Caco-2 (cell line): ENCODE measurements around the gene GFPT1. TPM values are rescaled to one million over a fixed set of nuclear protein-coding genes. Genes with fewer than 3 reads are reported as not detected.

Experiments used
- BruUV-seq: library from RNA; stranded (reverse); fragments of 400-500 nt; replicated peaks from 2 replicates; lab custom pipeline; 2021; lab: Mats Ljungman, UMichigan
- CTCF ChIA-PET: fragments of 300-600 bp; sonication (Branson Sonifier 250); formaldehyde crosslinking; loops from one replicate; lab custom pipeline; 2022; ENCODE audit warnings: antibody characterized with exemption; lab: Charles Lee
- POLR2A ChIA-PET: fragments of 300-600 bp; sonication (Branson Sonifier 250); formaldehyde crosslinking; loops from one replicate; lab custom pipeline; 2022; ENCODE audit warnings: antibody characterized with exemption; lab: Charles Lee
- DNase-seq, 2 experiments: peaks; one replicate each; pipeline versions ENCODE4 v3.0.0 to v3.0.0-alpha.2; 2020 to 2022
- H3K27me3 ChIP-seq: replicated peaks from 2 replicates; pipeline ENCODE4 v1.6.0; 2011; ENCODE audit warnings: low read length; ENCODE audit not compliant: control insufficient read depth, insufficient read depth
- H3K36me3 ChIP-seq: 2 replicates; pipeline ENCODE4 v1.5.1; 2011; ENCODE audit warnings: low read length; ENCODE audit not compliant: control insufficient read depth, insufficient read depth
- H3K4me1 ChIP-seq: fragments of 250-450 bp; sonication (Bioruptor Pico); 2 replicates; pipeline ENCODE4 v1.5.1; 2020; ENCODE audit warnings: mild to moderate bottlenecking
- H3K4me3 ChIP-seq: 2 replicates; pipeline ENCODE4 v1.5.1; 2011; ENCODE audit warnings: low read depth, mild to moderate bottlenecking, control low read depth, low read length
- H3K9me3 ChIP-seq: fragments of 250-450 bp; sonication (Bioruptor Pico); 2 replicates; pipeline ENCODE4 v1.5.1; 2020; ENCODE audit warnings: mild to moderate bottlenecking, moderate library complexity
- H3K27ac Mint-ChIP-seq: one replicate; pipeline ENCODE4 v1.8.0; 2022; ENCODE audit warnings: mixed read lengths; ENCODE audit not compliant: unreplicated experiment
- H3K27me3 Mint-ChIP-seq: one replicate; pipeline ENCODE4 v1.8.0; 2022; ENCODE audit warnings: mixed read lengths; ENCODE audit not compliant: insufficient read depth, unreplicated experiment
- H3K36me3 Mint-ChIP-seq: one replicate; pipeline ENCODE4 v1.8.0; 2022; ENCODE audit warnings: mild to moderate bottlenecking, mixed read lengths; ENCODE audit not compliant: insufficient read depth, unreplicated experiment
- H3K4me1 Mint-ChIP-seq: one replicate; pipeline ENCODE4 v1.8.0; 2022; ENCODE audit warnings: low read depth, mixed read lengths; ENCODE audit not compliant: unreplicated experiment
- H3K4me3 Mint-ChIP-seq: one replicate; pipeline ENCODE4 v1.8.0; 2022; ENCODE audit warnings: mild to moderate bottlenecking, moderate library complexity, mixed read lengths; ENCODE audit not compliant: unreplicated experiment
- H3K9me3 Mint-ChIP-seq: one replicate; pipeline ENCODE4 v1.8.0; 2022; ENCODE audit warnings: mixed read lengths; ENCODE audit not compliant: unreplicated experiment
- intact Hi-C: fragments of 100-400 bp; cut with micrococcal nuclease; formaldehyde crosslinking; loops from one replicate; pipeline ENCODE4 v1.10.0; 2022; ENCODE audit not compliant: unreplicated experiment
- total RNA-seq: library from RNA; stranded (reverse); gene quantifications from 2 replicates; pipeline ENCODE4 v1.2.3, GENCODE V29; 2022
- TF ChIP-seq, protein P1 (sequence below), 2 experiments: fragments of 200-600 bp in 1 of 2; IDR thresholded peaks; 1 replicate in 1 of 2; 2 replicates in 1 of 2; pipeline versions ENCODE4 v1.5.1 to v1.8.0; 2011 to 2022; ENCODE audit warnings: antibody characterized with exemption in 1 of 2, control low read depth in 1 of 2, inconsistent platforms in 1 of 2, low read depth in 1 of 2, low read length in 1 of 2, mild to moderate bottlenecking in 1 of 2, moderate library complexity in 1 of 2; ENCODE audit not compliant: insufficient read depth in 1 of 2, severe bottlenecking in 1 of 2, unreplicated experiment in 1 of 2

Gene GFPT1
- total RNA-seq, 1 experiment from 2014 or later = 129 TPM

- CTCF ChIA-PET = no interaction called here
- TF ChIP-seq, protein P1, sequence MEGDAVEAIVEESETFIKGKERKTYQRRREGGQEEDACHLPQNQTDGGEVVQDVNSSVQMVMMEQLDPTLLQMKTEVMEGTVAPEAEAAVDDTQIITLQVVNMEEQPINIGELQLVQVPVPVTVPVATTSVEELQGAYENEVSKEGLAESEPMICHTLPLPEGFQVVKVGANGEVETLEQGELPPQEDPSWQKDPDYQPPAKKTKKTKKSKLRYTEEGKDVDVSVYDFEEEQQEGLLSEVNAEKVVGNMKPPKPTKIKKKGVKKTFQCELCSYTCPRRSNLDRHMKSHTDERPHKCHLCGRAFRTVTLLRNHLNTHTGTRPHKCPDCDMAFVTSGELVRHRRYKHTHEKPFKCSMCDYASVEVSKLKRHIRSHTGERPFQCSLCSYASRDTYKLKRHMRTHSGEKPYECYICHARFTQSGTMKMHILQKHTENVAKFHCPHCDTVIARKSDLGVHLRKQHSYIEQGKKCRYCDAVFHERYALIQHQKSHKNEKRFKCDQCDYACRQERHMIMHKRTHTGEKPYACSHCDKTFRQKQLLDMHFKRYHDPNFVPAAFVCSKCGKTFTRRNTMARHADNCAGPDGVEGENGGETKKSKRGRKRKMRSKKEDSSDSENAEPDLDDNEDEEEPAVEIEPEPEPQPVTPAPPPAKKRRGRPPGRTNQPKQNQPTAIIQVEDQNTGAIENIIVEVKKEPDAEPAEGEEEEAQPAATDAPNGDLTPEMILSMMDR (IDR thresholded peaks at IDR 0.05; ENCODE audit: insufficient read depth in 1 of 2, low read depth in 1 of 2, low read length in 1 of 2, severe bottlenecking in 1 of 2, unreplicated experiment in 1 of 2) = no peak
- Histone ChIP-seq H3K4me3 (no peak overlapping the region), H3K4me1 (no peaks in the 10 kb centered on the region), H3K36me3 (no peaks in the 10 kb centered on the region), H3K9me3 (no peaks in the 10 kb centered on the region), H3K27me3 (no peaks in the 10 kb centered on the region)
- no peak for DNase-seq
- Mint-ChIP-seq H3K36me3 (peaks cover 5% of the 10 kb centered on the region), H3K9me3 (no peaks in the 10 kb centered on the region), H3K27ac (no peak overlapping the region), H3K4me3 (no peak overlapping the region), H3K27me3 (peaks cover 13% of the 10 kb centered on the region), H3K4me1 (no peaks in the 10 kb centered on the region)
- intact Hi-C loops = no loop called here
- no TSS peak for BruUV-seq
- POLR2A ChIA-PET = no interaction called here
Measured at GRCh38 chr2:69280796-69281412, 106.1 kb downstream of the GFPT1 start.

DNA sequence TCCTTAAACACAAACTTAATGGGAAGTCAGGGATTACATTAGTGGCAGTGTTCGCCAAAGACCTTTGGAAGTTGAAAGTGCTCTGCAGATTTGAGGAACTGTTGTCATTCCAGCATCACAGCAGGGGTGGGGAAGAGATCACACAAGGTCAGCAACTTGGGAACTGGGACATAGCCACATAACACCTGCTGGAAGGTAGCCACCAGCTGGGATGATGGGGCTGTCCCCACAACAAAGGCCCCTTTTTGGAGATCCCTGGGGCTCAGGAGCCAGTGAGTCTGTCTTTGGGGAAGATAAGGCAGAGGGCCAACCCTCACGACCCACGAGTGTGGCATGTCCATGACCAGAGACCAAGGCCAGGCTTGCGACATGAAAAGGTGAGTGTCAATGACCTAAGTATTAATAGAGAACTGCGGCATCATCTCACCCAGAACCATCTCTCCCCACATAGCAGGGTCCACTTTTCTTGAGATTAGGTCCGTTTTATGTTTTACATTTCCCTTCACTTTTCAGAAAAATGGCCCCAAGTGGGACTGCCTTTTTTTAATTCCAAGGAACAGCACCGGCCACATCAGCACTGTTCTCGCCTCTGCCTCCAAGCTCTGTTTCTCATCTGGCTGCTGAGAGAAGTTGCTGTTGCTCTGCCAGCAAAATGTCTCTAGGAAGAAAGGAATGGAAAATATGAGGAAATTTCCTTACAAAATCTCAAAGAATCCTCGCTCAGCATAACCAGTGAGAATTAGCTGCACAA is 106.9 kb downstream of the GFPT1 start:
- peaks cover 17% of the 10 kb centered on the region for H3K27me3 Mint-ChIP-seq

GRCh38 chr2:69279211-69279610 is 107.8 kb downstream of the GFPT1 start:
- Mint-ChIP-seq H3K36me3 (peaks cover 5% of the 10 kb centered on the region), H3K27ac (no peak overlapping the region), H3K27me3 (peaks cover 20% of the 10 kb centered on the region), H3K4me1 (no peaks in the 10 kb centered on the region), H3K9me3 (no peaks in the 10 kb centered on the region), H3K4me3 (no peak overlapping the region)
- intact Hi-C loops = no loop called here
- ChIA-PET CTCF (no interaction called here), POLR2A (no interaction called here)
- no peaks in the 10 kb centered on the region for H3K27me3 ChIP-seq
- H3K9me3 ChIP-seq = no peaks in the 10 kb centered on the region
- H3K36me3 ChIP-seq = no peaks in the 10 kb centered on the region
- no peaks in the 10 kb centered on the region for H3K4me1 ChIP-seq
- TF ChIP-seq, protein P1 (IDR thresholded peaks at IDR 0.05; ENCODE audit: insufficient read depth in 1 of 2, low read depth in 1 of 2, low read length in 1 of 2, severe bottlenecking in 1 of 2, unreplicated experiment in 1 of 2) = no peak
- no peak for DNase-seq
- no peak overlapping the region for H3K4me3 ChIP-seq
- BruUV-seq = no TSS peak

More for the DNA sequence above, 106.9 kb downstream of the GFPT1 start:
- Mint-ChIP-seq H3K36me3 (peaks cover 5% of the 10 kb centered on the region), H3K4me1 (no peaks in the 10 kb centered on the region), H3K27ac (no peak overlapping the region), H3K4me3 (no peak overlapping the region), H3K9me3 (no peaks in the 10 kb centered on the region)
- Histone ChIP-seq H3K4me3 (no peak overlapping the region), H3K36me3 (no peaks in the 10 kb centered on the region), H3K4me1 (no peaks in the 10 kb centered on the region), H3K27me3 (no peaks in the 10 kb centered on the region), H3K9me3 (no peaks in the 10 kb centered on the region)
- intact Hi-C loops = no loop called here
- ChIA-PET CTCF (no interaction called here), POLR2A (no interaction called here)
- TF ChIP-seq, protein P1 (IDR thresholded peaks at IDR 0.05; ENCODE audit: insufficient read depth in 1 of 2, low read depth in 1 of 2, low read length in 1 of 2, severe bottlenecking in 1 of 2, unreplicated experiment in 1 of 2) = no peak
- BruUV-seq = no TSS peak
- no peak for DNase-seq
